HG02798 (cell line): Measurements from ENCODE around the gene TRIM24.
"Not testable (repeated sequence)": the region's sequence is repeated elsewhere in the genome, so short reads cannot be mapped to it uniquely, and the experiment has no call there.

Experiments used
- ATAC-seq: cut with Tn5 transposase; IDR thresholded peaks from one replicate; pipeline ENCODE4 v1.9.1; 2021; ENCODE audit warnings: mild to moderate bottlenecking; ENCODE audit not compliant: unreplicated experiment, poor library complexity

TRIM24 gene

DNA sequence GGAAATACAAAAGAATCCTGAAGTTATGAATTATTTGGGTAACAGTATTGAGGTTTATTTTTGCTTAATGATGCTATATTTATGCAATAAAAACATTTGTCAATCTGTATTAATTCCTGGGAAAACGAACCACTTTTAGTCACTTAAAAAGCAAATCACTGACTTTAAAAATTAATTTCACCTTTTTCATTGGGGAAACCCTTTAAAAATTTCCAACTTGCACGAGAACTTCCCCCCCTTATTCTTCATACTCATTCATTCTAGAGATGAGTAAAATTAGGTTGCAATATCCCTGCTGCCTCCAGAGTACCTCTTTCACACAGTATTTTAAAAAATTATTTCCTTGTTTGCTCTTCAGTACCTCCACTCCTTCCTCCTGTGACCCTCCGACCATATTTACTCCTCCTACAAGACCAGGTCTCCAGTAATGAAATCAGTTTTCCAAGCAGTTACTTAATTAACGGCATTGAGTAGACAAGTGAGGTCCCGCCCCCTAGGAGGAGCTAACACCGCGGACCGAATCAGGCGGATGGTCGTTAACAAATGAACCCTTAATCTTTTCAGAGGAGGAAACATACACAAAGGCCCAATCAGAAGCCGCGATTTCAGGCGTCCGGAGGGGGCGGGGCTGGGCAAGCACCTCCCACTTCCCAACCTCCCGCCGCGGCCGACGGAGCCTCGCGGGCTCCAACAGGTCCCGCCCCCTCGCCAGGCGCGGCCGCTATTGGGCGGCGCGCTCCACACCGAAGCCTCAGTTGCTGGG lies 465 bp upstream of the TRIM24 start:
- peak; percentile 82 for ATAC-seq

DNA sequence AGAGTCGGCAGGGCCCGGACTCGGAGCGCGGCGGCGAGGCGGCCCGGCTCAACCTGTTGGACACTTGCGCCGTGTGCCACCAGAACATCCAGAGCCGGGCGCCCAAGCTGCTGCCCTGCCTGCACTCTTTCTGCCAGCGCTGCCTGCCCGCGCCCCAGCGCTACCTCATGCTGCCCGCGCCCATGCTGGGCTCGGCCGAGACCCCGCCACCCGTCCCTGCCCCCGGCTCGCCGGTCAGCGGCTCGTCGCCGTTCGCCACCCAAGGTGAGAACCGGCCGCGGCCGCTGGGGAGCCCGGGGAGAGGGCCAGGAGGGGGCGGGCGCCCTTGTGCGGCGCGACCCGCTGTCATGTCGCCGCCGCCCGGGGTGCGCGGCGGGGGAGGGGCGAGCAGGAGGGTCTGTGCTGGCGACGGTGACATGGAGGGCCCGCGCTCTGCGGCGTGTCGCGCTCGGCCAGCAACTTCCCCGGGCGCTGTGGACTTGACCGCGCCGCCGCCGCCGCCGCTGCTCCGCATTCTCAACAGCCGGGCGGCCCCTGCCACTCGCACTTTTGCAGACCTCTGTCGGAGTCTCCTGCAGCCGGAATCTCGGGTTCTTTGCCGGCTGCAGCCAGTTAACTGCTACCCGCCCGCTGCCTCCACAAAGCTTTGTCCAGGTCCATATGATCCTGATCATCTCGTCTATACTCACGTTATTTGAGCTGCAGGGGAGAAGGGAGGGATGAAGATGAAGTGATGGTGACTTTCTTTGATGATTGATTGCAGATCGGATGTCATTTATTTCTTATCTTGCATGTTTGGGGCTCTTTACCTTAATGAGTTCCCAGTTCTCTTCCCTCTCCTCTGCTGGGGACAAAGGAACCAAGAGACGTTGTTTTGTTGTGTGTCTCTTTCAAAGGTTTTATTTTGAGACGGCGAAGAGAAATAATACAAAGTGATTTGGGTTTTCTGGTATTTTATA lies 869 bp downstream of the TRIM24 start:
- ATAC-seq: peak; percentile 44

DNA sequence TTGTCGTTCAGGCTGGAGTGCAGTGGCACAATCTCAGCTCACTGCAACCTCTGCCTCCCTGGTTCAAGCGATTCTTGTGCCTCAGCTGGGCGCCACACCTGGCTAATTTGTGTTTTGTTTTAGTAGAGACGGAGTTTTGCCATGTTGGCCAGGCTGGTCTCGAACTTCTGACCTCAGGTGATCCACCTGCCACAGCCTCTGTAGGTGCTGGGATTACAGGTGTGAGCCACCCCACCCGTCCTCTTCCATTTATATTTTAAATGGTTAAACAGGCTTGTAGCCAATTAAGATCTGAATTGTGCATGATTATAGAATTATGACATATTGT lies 3.2 kb downstream of the TRIM24 start:
- not testable (repeated sequence) for ATAC-seq

DNA sequence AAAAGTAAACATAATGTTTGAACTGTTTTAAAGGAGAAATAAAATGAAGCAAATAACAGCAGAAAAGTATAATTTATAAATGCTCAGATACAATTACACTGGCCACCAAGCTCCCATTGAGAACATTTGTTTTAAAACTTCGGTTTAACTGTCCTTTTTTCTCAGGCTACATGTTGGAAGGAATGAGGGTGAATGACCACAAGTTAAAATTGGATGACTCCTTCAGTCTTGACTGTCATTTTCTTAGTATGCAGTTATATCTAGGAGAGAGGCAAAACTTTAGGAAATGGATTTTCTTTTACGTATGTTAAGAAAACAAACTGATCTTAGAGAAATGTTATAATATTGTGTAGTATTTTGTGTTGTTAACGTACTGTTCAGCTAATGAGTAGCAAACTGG lies 5.0 kb downstream of the TRIM24 start:
- ATAC-seq: no peak

DNA sequence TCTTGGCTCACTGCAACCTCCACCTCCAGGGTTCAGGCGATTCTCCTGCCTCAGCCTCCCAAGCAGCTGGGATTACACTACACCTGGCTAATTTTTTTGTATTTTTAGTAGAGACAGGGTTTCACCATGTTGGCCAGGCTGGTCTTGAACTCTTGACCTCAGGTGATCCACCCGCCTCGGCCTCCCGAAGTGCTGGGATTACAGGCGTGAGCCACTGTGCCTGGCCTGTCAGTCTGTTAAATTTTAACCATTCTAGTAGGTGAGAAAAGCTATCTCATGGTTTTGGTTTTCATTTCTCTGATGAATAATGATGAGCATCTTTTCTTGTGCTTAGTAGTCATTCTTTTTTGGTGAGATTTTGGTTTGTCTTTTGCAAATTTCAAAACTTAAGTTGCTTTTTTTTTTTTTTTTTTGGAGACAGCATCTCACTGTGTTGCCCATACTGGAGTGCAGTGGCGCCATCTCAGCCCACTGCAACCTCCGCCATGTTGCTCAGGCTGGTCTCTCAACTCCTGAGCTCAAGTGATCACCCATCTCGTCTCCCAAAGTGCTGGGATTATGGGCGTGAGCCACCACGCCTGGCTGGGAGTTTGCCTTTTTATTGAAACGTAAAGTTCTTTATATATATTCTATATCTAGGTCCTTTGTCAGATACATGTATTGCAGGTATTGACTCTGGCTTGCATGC lies 6.2 kb downstream of the TRIM24 start:
- ATAC-seq: peak; percentile 94

DNA sequence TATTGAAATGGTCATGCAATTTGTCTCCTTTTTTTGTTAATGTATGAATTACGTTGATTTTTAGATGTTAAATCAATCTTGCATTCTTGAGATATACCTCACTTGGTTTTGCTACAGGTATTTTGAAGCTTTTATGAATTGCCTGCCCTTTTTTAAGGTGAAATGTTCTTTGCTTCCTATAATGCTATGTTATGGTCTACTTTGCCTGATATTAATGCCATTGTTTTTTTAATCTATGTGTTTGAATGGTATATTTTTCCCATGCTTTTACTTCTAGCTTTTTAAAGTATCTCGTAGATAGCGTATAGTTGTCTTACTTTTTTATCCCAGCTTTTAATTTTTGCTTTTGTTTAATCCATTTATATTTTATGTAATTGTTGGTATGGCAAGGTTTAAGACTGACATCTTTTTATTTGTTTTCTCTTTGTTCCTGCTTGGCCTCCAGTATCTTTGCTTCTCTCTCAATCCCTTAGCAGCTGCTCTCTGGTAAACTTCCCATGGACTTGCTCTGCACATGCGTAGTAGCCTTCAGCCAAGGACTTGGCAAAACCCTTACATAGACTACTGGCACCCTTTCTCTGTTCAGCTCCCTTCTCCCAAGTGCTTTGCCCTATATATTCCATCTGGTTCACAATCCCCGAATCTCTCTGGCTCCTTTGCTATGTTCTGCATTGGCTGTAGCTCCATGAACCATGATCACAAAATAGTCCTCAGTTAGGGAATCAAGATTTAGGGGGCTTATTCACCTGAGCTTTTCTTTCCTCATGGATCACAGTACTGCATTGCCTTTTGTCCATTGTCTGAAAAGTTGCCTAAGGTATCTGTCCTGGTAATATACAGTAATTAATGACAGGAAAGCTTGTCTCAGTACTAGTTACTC lies 8.4 kb downstream of the TRIM24 start:
- ATAC-seq: no peak

DNA sequence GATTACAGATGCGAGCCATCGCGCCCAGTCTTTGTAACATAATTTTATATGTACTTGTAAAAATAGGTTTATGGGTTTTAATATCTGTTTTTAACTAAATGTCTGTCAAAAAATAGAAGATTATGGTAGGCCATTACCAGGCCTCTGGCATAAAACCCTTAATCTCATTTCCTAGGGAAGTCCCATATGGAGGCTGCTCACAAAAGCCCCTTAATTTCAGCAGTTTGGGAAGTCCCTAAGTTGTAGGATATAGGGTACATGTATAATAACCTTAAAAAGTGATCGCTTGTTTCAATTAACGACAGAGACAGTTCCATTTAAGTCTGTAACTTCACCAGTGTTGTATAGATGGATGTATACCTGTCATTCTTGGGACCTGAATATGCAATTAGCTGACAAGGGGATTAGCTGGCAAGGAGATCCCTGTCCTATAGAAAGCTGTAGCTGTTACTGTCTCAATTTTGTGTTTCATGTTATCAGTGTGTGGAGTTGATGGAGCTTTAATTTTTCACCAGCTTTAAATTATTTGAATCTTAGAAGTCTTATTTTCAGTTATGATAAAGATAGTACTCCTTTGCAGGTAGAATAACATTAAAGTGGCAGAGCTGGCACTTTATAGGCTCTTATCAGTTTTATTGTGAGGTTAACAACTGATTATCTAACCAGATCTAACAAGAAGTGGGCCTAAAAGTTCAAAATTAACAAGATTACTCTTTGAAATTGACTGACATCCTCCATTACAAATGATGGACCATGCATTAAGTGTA lies 10.5 kb downstream of the TRIM24 start:
- no peak for ATAC-seq

DNA sequence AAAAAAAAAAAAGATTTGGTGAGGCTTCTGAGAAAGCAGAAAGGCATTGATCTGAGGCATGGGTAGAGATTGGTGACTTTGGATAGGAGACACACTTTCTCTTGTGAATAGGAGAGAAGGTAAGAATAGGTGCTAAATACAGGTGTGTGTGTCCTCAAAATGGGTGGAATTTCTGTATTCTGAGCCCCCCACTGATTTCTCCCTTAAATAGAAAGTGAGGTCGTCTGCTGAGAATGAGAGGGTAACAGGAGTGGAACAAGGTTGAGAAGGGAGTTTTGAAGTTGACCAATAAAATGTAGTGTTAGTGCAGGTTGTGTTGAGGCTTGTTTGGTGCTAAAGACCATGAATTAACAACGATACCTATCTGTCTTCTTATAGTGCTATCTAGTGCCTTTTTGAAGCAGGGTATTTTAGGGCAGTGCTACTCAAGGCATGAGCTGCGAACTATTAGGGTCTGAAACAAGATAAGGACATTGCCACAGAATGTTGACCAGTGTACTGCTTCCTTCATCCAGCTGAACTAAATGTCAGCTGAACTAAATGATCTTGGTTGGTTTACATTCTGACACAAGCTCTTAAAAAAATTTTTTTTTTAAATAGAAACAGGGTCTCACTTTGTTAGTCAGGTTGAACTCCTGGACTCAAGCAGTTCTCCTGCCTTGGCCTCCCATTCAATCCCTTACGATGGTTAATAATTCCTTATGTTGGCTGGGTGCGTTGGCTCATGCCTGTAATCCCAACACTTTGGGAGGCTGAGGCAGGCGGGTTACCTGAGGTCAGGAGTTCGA lies 12.4 kb downstream of the TRIM24 start:
- ATAC-seq: no peak

DNA sequence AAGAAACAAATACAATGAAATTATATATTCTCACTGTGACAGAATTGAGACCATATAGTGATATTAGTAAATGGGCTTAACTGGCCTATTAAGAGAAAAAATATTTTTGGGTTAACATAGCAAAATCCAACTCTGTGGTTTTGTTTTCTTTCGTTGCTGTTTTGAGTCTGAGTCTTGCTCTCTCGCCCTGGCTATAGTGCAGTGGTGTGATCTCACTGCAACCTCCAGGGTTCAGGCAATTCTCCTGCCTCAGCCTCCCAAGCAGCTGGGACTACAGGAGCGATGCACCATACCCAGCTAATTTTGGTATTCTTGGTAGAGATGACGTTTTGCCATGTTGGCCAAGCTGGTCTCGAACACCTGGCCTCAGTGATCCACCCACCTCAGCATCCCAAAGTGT lies 15.3 kb downstream of the TRIM24 start:
- no peak for ATAC-seq

DNA sequence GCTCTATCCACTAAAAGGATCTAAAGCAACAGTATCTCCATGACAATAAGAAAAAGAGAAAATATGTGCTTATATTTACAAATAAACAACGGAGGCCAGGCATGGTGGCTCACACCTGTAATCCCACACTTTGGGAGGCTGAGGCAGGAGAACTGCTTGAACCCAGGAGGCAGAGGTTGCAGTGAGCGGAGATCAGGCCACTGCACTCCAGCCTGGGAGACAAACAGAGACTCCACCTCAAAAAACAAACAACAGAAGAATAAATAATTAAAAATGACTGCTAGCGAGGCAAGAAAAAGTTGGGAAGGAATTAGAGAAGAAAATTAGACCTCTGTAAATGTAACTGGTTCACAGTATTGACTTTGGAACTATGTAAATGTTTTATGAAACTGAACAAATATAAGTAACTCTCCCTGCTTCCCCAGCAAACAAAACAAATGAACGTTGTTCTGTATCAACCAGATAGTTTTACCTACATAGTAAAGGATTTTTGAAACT lies 17.1 kb downstream of the TRIM24 start:
- no peak for ATAC-seq

DNA sequence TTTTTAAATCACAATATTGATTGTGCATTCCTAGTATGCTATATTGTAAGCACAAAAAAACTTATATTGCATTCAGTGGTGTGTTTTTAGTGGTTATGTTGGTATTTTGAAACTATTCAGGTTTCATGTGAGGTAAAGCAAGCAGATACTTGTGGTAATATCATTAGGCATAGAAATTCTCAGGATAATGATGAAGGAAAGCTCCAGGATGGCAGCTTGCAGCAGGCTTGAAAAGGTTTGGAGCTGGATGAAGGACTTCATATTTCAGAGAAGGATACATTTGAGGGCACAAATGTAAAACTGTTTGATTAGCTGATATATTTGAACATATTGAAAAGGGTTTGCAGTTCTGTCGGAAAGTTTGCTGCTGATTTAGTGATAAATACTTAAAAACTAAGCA lies 17.5 kb downstream of the TRIM24 start:
- no peak for ATAC-seq

DNA sequence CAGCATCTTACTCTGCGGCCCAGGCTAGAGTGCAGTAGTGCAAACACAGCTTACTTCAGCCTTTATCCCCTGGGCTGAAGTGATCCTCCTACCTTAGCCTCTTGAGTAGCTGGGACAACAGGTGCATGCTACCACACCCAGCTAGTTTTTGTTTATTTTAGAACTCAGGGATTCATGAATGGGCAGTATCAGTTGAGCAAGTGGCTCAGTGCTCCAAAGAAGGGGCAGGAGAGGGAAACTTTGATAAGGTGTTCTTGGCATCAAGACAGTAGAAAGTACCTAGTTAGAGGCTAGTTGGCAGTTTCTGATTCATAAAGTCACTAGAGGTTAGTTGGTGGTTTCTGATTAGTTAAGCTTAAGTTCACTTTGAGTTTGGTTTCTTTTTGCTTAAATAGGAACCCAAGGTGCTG lies 18.4 kb downstream of the TRIM24 start:
- peak; percentile 82 for ATAC-seq

DNA sequence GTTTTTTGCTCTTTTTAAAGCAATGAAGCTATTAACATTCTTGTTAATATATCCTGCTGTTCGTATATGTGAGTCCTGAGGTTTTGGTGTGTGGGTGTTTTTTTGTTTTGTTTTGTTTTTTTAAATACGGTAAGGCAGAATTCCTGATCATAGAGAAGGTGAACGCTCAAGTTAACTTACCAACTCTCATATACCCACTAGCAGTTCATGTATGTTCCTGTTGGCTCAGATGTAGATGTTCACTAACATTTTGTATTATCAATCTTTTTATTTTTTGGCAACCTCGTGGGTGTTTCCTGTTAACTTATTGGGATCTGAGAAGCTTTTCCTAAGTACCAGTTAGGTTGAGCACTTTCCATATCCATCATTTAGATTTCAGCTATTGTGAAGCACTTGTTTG lies 20.5 kb downstream of the TRIM24 start:
- no peak for ATAC-seq

DNA sequence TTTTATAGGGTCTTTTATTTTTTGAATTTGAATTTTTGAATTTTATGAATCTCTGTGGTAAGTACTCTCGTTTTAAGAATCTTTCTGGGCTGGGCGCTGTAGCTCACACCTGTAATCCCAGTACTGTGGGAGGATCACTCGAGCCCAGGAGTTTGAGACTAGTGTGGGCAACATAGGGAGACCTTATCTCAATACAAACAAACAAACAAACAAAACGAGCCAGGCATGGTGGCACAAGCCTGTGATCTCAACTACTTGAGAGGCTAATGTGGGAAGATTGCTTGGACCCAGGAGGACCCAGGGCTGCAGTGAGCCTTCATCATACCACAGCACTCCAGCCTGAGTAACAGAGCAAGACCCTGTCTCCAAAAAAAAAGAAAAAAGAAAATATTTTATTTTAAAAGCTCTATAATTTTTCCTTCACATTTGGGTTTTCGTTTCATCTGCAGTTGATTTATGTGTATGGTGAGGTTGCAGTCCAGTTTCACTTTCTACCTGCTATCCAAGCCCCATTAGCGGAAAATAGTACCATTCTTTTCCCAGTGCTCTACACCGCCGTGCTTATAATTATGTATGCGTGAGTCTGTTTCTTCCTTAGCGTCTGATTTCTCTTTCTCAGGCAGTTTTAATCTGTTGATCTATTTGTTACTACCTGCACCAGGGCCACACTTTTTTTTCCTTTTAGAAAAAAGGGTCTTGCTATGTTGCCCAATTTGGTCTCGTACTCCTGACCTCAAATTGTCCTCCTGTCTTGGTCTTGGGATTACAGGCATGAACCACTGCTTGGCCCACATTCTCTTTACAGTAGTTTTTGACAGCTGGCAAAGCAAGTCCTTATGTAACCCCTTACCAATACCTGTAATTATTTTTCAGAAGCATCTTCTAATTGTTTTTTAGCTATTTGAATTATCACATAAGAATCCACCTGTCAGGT lies 21.7 kb downstream of the TRIM24 start:
- no peak for ATAC-seq

DNA sequence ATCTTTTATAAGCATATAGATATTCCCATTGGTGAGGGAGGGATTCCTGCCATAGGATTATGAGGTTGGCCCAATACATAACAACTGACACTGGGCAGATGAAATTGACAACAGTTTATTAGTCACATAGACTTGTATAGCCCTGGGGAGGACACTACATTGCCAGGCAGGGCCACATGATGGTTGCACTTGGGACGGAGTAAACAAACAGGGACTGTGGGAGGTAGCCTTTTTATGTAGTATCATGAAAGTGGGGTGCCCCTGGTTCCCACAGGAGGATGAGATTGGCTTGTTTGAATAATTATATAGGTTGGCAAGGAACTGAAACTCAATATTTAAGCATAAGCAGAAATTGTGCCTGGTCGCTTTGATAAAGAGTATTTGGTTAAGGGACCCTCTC lies 23.5 kb downstream of the TRIM24 start:
- no peak for ATAC-seq

DNA sequence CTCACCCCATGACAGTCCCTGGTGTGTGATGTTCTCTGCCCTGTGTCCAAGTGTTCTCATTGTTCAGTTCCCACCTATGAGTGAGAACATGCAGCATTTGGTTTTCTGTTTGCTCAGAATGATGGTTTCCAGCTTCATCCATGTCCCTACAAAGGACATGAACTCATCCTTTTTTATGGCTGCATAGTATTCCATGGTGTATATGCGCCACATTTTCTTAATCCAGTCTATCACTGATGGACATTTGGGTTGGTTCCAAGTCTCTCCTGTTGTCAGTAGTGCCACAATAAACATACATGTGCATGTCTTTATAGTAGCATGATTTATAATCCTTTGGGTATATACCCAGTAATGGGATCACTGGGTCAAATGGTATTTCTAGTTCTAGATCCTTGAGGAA lies 25.4 kb downstream of the TRIM24 start:
- not testable (repeated sequence) for ATAC-seq

DNA sequence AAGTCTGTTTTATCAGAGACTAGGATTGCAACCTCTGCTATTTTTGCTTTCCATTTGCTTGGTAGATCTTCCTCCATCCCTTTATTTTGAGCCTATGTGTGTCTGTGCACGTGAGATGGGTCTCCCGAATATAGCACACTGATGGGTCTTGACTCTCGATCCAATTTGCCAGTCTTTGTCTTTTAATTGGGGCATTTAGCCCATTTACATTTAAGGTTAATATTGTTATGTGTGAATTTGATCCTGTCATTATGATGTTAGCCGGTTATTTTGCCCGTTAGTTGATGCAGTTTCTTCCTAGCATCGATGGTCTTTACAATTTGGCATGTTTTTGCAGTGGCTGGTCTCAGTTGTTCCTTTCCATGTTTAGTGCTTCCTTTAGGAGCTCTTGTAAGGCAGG lies 29.1 kb downstream of the TRIM24 start:
- not testable (repeated sequence) for ATAC-seq
